ENCODE results near the gene EWSR1.

The EWSR1 gene

DNA sequence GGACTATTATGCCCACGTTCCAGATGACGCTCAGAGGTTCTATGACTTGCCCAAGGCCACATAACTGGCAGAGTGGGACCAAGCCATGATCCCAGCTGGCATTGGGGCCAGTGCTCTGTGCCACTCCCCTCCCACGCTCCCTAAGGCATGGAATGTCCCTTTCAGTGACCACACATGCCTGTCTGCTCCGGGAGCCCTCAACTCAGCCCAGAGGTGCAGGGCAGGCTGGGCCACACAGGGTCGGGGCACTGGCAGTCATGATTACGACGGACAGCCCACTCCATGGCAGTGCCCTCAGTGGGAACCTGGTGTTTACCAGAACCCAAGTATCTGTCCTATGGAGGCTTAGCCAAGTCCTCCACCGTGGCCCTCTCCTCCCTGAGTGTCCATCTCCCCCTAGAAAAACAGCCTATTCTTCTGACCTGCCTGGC lies 10.3 kb upstream of the EWSR1 start:
- Histone ChIP-seq H3K9ac (ENCODE audit: low read depth, low read length, poor library complexity, severe bottlenecking) (no peak overlapping the region), H3K4me2 (ENCODE audit: low read depth, low read length, poor library complexity, severe bottlenecking) (no peak overlapping the region), H3K9me3 (ENCODE audit: insufficient read depth, low read depth, low read length) (no peaks in the 10 kb centered on the region), H3K4me1 (ENCODE audit: insufficient read depth, low read length, poor library complexity, severe bottlenecking) (no peaks in the 10 kb centered on the region), H3K9me2 (replicated peaks; ENCODE audit: low read depth, low read length) (no peaks in the 10 kb centered on the region), H3K27me3 (ENCODE audit: insufficient read depth, low read length, poor library complexity, severe bottlenecking) (no peaks in the 10 kb centered on the region), H2AFZ (ENCODE audit: low read length) (no peak overlapping the region), H3K4me3 (ENCODE audit: low read length, poor library complexity, severe bottlenecking) (no peak overlapping the region), H3F3A (ENCODE audit: low read depth) (0 out of 2 replicates have a peak, but pooled peaks cover 3% of the 10 kb centered on the region), H4K20me1 (ENCODE audit: insufficient read depth, low read length, poor library complexity, severe bottlenecking) (no peaks in the 10 kb centered on the region), H3K79me2 (ENCODE audit: insufficient read depth, low read length) (no peaks in the 10 kb centered on the region), H3K36me3 (ENCODE audit: insufficient read depth, low read length) (peaks cover 73% of the 10 kb centered on the region; the same call in 1 of the 2 replicates)
- TF ChIP-seq EZH2phosphoT487 (IDR thresholded peaks at IDR 0.05; ENCODE audit: borderline replicate concordance) = no peak
- TF ChIP-seq, protein P1, sequence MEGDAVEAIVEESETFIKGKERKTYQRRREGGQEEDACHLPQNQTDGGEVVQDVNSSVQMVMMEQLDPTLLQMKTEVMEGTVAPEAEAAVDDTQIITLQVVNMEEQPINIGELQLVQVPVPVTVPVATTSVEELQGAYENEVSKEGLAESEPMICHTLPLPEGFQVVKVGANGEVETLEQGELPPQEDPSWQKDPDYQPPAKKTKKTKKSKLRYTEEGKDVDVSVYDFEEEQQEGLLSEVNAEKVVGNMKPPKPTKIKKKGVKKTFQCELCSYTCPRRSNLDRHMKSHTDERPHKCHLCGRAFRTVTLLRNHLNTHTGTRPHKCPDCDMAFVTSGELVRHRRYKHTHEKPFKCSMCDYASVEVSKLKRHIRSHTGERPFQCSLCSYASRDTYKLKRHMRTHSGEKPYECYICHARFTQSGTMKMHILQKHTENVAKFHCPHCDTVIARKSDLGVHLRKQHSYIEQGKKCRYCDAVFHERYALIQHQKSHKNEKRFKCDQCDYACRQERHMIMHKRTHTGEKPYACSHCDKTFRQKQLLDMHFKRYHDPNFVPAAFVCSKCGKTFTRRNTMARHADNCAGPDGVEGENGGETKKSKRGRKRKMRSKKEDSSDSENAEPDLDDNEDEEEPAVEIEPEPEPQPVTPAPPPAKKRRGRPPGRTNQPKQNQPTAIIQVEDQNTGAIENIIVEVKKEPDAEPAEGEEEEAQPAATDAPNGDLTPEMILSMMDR (conservative IDR thresholded peaks at IDR 0.05; ENCODE audit: low read length) = no peak

DNA sequence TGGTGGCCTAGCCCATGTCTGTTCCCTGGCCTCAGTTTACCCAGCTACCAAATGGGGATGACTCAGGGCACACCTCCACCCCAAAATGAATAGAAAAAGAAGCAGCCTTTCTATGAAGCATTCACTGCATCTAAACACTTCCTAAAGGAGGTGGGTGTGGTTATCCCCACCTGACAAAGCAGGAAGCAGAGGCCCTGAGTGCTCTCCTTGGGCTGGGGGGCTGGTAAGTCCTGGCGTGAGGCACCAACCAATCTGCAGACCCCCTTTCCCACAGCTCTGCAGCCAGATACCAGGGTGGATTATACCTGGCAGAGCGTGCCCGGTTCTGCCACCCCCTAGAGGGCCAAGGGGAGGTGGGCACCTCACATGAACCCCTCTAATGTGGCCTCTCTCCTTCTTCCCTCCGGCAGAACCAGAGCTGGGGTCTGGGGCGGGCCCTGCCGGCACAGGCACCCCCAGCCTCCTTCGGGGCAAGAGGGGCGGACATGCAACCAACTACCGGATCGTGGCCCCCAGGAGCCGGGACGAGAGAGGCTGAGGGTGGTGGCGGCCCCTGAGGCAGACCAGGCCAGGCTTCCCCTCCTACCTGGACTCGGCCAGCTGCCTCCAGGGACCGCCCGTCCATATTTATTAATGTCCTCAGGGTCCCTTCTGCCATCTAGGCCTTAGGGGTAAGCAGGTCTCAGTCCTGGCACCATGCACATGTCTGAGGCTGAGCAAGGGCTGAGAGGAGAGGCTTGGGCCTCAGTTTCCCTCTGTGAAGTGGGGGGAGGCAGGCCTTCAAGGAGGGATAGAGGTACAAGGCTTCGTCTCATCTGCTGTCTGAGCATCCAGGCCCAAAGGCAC lies 9.4 kb upstream of the EWSR1 start:
- Histone ChIP-seq H3K27me3 (ENCODE audit: insufficient read depth, low read length, poor library complexity, severe bottlenecking) (no peaks in the 10 kb centered on the region), H3K9me2 (replicated peaks; ENCODE audit: low read depth, low read length) (no peaks in the 10 kb centered on the region), H3K4me2 (ENCODE audit: low read depth, low read length, poor library complexity, severe bottlenecking) (no peak overlapping the region), H3K4me3 (ENCODE audit: low read length, poor library complexity, severe bottlenecking) (no peak overlapping the region), H3K4me1 (ENCODE audit: insufficient read depth, low read length, poor library complexity, severe bottlenecking) (no peaks in the 10 kb centered on the region), H3K36me3 (ENCODE audit: insufficient read depth, low read length) (peaks cover 67% of the 10 kb centered on the region; the same call in 1 of the 2 replicates), H3K9me3 (ENCODE audit: insufficient read depth, low read depth, low read length) (no peaks in the 10 kb centered on the region), H4K20me1 (ENCODE audit: insufficient read depth, low read length, poor library complexity, severe bottlenecking) (no peaks in the 10 kb centered on the region), H3K9ac (ENCODE audit: low read depth, low read length, poor library complexity, severe bottlenecking) (no peak overlapping the region), H2AFZ (ENCODE audit: low read length) (no peak overlapping the region), H3F3A (ENCODE audit: low read depth) (0 out of 2 replicates have a peak, but pooled peaks cover 3% of the 10 kb centered on the region), H3K79me2 (ENCODE audit: insufficient read depth, low read length) (no peaks in the 10 kb centered on the region)
- TF ChIP-seq EZH2phosphoT487 (IDR thresholded peaks at IDR 0.05; ENCODE audit: borderline replicate concordance) = no peak

DNA sequence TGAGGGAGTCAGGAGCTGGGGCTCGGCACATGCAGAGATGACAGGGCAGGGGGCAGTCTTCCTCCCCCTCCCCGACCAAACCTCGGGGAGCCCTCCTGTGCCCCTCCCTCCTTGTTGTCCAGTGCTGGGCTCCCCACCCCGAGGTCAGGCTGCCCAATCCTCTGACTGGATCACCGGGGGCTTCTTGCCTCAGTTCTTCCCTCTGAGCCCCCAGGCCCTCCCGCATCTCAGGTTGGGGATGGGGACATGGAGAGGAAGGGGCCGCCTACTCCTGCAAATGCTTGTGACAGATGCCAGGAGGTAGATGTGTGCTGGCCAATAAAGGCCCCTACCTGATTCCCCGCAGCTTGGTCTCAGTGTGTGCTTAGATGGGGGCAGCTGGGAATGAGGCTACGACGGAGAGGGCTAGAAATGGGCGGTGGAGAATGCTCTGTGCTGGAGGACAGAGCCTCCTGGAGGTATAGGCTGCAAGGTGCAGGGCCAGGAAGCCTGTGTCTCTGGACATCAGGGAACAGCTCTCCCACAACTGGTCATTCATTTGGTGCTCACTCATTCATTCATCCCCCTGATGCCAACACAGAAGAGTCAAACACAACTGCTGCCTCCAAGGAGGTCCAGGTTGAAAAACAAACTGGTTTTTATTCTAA lies 8.7 kb upstream of the EWSR1 start:
- H3K9ac ChIP-seq (ENCODE audit: low read depth, low read length, poor library complexity, severe bottlenecking) = no peak overlapping the region
- peaks cover 62% of the 10 kb centered on the region; the same call in 1 of the 2 replicates for H3K36me3 ChIP-seq (ENCODE audit: insufficient read depth, low read length)
- H4K20me1 ChIP-seq (ENCODE audit: insufficient read depth, low read length, poor library complexity, severe bottlenecking) = no peaks in the 10 kb centered on the region
- H3K4me3 ChIP-seq (ENCODE audit: low read length, poor library complexity, severe bottlenecking) = no peak overlapping the region
- H3K79me2 ChIP-seq (ENCODE audit: insufficient read depth, low read length) = no peaks in the 10 kb centered on the region; the same call in 1 of the 2 replicates
- H3F3A ChIP-seq (ENCODE audit: low read depth) = 0 out of 2 replicates have a peak, but pooled peaks cover 3% of the 10 kb centered on the region
- TF ChIP-seq, protein P1 (conservative IDR thresholded peaks at IDR 0.05; ENCODE audit: low read length) = peak; percentile 27; the same call in 1 of the 2 replicates
- no peak for TF ChIP-seq EZH2phosphoT487 (IDR thresholded peaks at IDR 0.05; ENCODE audit: borderline replicate concordance)
- H3K4me2 ChIP-seq (ENCODE audit: low read depth, low read length, poor library complexity, severe bottlenecking) = no peak overlapping the region
- no peak overlapping the region for H2AFZ ChIP-seq (ENCODE audit: low read length)
- no peaks in the 10 kb centered on the region for H3K27me3 ChIP-seq (ENCODE audit: insufficient read depth, low read length, poor library complexity, severe bottlenecking)
- no peaks in the 10 kb centered on the region for H3K9me2 ChIP-seq (replicated peaks; ENCODE audit: low read depth, low read length)
- no peaks in the 10 kb centered on the region for H3K4me1 ChIP-seq (ENCODE audit: insufficient read depth, low read length, poor library complexity, severe bottlenecking)
- no peaks in the 10 kb centered on the region for H3K9me3 ChIP-seq (ENCODE audit: insufficient read depth, low read depth, low read length)

Data from Loucy (cell line).